ENCODE measurements around the gene COL4A4.
"Not testable (repeated sequence)": the region's sequence is repeated elsewhere in the genome, so short reads cannot be mapped to it uniquely, and the experiment has no call there.

Gene COL4A4

DNA sequence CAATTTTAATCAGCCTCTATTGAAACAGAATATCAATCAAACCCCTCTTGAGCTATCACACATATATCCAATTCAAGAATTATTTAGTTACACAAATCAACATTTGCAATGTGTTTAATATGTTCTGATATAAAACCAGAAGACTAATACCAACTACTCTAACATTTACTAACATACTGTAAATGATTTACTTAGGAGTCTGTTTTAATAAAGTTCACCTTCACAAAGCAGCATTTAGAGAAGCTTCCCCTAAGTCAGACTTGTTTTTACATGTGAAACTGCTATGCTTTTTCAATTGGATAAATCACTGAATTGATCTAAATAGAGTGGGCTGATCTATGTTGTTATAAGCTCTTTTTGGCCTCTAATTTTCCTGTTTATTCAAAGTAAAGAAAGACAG, 18.8 kb upstream of the COL4A4 start:
- Mint-ChIP-seq H3K27ac (no peak overlapping the region), H3K9me3 (no peaks in the 10 kb centered on the region), H3K36me3 (no peaks in the 10 kb centered on the region), H3K4me3 (no peak overlapping the region), H3K27me3 (no peaks in the 10 kb centered on the region), H3K4me1 (peaks cover 8 to 13% of the 10 kb centered on the region in 2 donors)
- ATAC-seq (replicated peaks) (no peak), DNase-seq (no peak)

DNA sequence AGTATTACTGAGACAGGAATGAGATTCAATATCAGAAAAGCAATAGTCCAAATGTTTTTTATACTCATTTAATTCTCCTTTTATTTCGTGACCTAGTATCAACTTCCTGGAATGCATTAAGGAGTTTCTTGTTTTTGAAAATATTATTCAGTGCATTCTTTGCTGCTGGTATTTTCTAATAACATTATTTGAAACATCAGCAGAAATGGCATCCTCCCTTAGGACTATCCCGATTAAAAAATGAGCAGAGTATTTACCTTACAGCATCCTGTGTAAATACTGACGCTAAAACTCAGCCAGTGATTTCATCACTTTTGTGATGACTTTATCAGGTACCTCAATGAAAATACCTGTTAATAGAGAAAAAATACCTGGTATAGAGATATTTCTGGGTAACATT, 16.8 kb upstream of the COL4A4 start:
- Mint-ChIP-seq H3K36me3 (no peaks in the 10 kb centered on the region), H3K27me3 (no peaks in the 10 kb centered on the region), H3K4me3 (no peak overlapping the region), H3K4me1 (no peaks in the 10 kb centered on the region), H3K27ac (no peak overlapping the region), H3K9me3 (no peaks in the 10 kb centered on the region)
- DNase-seq (no peak), ATAC-seq (replicated peaks) (no peak)

DNA sequence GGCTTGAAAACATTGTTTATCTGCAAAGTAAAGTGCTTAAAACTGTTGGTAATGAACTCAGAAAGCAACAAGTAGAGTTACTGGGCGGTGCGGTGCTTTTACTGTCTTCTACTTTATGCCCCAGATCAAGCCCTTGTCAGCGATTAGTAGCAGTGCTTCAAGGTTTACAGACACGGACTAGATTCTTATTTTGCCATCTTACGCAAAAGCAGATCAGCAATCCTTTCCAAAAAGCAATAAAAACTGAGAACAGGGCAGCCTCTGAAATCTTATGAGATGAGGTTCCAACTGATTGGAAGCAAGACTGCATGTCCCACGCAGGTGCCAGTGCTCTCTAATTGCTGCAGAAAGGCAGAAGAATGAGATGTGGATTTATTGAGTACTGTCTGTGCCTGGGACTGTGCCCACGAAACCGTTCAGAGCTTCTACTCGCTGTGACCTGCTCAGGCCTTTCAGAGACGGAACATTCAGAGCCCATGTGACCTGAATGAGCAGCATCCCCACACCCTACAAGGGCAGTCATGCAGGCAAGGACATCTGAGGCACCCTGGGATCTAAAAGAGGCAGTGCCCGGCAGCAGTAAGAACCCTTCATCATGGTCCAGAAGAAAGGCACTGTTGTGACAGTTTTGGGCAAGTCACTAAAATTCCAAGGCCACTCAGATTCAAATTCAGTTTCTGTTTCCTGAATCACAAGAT, 16.1 kb upstream of the COL4A4 start:
- Mint-ChIP-seq H3K27me3 (no peaks in the 10 kb centered on the region), H3K4me3 (no peak overlapping the region), H3K36me3 (no peaks in the 10 kb centered on the region), H3K4me1 (no peaks in the 10 kb centered on the region), H3K9me3 (no peaks in the 10 kb centered on the region), H3K27ac (no peak overlapping the region)
- DNase-seq (no peak), ATAC-seq (replicated peaks) (no peak)

DNA sequence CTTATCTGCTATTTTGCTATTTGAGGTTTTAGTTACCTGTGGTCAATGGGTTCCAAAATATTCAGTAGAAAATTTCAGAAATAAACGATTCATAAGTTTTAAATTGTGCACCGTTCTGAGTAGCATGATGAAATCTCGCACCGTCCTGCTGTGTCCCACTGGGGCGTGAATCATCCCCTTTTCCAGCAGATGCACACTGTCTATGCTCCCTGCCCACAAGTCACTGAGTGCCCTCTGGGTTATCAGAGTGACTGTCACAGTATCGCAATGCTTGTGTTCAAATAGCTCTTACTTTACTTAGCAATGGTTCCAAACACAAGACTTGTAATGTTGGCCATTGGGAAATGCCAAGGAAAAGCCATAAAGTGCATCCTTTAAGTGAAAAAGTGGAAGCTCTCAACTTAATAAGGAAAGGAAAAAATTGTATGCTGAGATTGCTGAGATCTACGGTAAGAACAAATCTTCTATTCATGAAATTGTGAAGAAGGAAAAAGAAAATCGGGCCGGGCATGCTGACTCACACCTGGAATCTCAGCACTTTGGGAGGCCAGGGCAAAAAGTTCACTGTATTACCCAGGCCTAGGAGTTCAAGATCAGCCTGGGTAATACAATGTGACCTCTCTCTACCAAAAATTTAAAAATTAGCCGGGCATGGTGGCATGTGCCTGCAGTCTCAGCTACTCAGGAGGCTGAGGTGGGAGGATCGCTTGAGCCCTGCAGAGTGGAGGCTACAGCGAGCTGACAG, 13.8 kb upstream of the COL4A4 start:
- H3K4me3 Mint-ChIP-seq: no peak overlapping the region
- H3K9me3 Mint-ChIP-seq: no peaks in the 10 kb centered on the region
- DNase-seq (no peak), ATAC-seq (replicated peaks) (no peak)
- H3K36me3 Mint-ChIP-seq: no peaks in the 10 kb centered on the region
- no peaks in the 10 kb centered on the region for H3K27me3 Mint-ChIP-seq
- H3K4me1 Mint-ChIP-seq: no peaks in the 10 kb centered on the region
- H3K27ac Mint-ChIP-seq: peak overlapping the region; percentile 14

DNA sequence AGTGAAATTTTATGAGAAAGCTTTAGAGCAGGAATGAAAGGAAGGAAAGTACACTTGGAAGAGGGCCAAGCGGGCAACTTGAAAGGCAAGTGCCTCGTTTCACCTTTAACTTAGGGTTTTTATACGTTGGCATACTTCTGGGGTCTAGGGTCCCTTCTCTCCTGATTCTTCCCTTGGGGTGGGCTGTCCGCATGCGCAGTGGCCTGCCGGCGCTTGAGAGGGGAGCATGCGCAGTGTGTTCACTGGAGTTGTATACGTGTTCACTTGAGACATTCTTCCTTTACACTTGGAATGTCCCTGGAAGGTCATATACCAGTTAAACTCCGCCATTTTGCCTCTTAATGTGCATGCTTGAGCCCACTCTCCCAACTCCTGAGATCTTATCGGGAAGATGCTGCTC, 7.8 kb upstream of the COL4A4 start:
- H3K4me1 Mint-ChIP-seq; H3K36me3 Mint-ChIP-seq; H3K27ac Mint-ChIP-seq; ATAC-seq (replicated peaks); H3K4me3 Mint-ChIP-seq; DNase-seq; H3K9me3 Mint-ChIP-seq: not testable (repeated sequence)
- H3K27me3 Mint-ChIP-seq: peaks cover 6 to 13% of the 10 kb centered on the region in 2 donors

DNA sequence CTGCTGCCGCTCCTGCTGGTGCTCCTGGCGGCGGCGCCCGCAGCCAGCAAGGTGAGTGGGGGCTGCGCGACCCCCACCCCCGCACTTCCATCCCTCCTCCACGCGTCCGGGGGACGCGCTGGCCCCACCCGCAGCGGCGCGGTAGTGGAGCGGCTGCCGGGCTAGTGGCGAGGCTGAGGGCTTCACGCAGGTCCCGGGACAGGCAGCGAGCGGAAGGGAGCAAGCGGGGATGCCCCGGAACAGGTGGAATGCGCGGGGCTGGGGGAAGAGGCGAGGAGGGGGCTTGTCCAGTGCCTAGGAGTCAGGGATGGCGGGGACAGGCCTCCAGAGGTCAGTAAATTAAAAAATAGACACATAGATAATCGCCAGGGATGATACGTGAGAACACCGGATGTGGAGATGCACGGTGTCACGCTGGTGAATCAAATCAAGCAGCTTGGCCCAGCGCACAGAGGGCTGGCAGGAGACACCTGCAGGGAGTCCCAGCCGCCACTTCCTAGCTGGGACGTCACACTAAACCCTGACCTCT, 822 bp upstream of the COL4A4 start:
- Mint-ChIP-seq H3K4me3 (peak overlapping the region; percentile 84 to 85), H3K4me1 (peaks cover 12 to 16% of the 10 kb centered on the region in 2 donors), H3K9me3 (peaks cover 3 to 5% of the 10 kb centered on the region in 2 donors), H3K27me3 (peaks cover 22 to 56% of the 10 kb centered on the region in 2 donors), H3K27ac (peak overlapping the region; percentile 80), H3K36me3 (no peaks in the 10 kb centered on the region)
- ATAC-seq (replicated peaks) (peak; percentile 81 to 85), DNase-seq (peak; percentile 21)

DNA sequence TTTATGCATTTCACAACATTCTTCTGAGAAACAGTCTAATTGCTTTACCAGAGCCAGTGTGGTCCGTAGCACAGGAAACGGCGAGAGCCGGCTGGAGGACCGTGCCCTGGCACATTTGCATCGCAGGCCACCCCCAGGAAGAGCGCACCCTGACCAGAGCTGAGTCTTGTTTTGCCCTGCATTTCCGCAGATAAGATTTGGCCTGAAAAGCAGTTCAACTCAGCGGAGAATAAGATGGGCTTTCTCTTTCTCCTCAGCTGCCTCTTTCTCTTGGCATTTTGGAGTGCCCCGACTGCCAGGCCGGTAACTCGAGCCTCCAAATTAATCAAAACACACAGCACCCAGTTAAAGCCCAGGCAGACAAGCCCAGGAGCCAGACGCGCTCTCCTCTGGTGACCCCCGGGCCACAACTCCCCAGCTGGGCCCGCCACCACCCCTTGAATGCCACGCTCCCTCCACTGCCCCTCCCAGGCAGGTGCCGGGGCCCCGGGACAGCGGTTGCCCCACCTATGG, 464 bp downstream of the COL4A4 start:
- peak overlapping the region; percentile 69 to 84 for H3K4me3 Mint-ChIP-seq
- peaks cover 29 to 58% of the 10 kb centered on the region in 2 donors for H3K27me3 Mint-ChIP-seq
- H3K27ac Mint-ChIP-seq: peak overlapping the region; percentile 56
- ATAC-seq (replicated peaks): peak; percentile 29 to 33
- DNase-seq: no peak
- H3K4me1 Mint-ChIP-seq: peaks cover 12 to 16% of the 10 kb centered on the region in 2 donors
- peaks cover 8 to 11% of the 10 kb centered on the region in 2 donors for H3K9me3 Mint-ChIP-seq
- H3K36me3 Mint-ChIP-seq: peaks cover 0 to 4% of the 10 kb centered on the region in 2 donors

DNA sequence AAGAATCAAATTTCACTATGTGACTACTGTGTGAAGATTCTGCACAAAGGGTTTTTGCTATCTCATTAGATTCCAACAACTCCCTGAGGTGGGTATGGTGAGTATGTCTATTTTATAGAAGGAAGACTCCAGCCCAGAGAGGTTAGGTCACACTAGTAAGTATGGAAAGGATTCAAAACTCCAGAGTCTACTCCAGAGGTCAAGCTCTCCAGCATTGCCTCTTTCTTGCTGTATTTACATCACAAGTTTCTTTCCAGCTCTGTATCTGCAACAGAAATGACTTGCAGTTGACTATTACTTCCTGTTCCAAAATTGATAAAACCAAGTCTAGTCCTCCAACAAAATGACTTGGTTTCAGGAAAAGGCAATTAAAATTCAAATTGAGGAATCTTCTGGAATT, 2.1 kb downstream of the COL4A4 start:
- Mint-ChIP-seq H3K36me3 (peaks cover 0 to 4% of the 10 kb centered on the region in 2 donors), H3K27me3 (peaks cover 29 to 54% of the 10 kb centered on the region in 2 donors), H3K9me3 (peaks cover 8 to 11% of the 10 kb centered on the region in 2 donors), H3K4me1 (peaks cover 12 to 16% of the 10 kb centered on the region in 2 donors), H3K4me3 (no peak overlapping the region), H3K27ac (no peak overlapping the region)
- DNase-seq (no peak), ATAC-seq (replicated peaks) (no peak)

DNA sequence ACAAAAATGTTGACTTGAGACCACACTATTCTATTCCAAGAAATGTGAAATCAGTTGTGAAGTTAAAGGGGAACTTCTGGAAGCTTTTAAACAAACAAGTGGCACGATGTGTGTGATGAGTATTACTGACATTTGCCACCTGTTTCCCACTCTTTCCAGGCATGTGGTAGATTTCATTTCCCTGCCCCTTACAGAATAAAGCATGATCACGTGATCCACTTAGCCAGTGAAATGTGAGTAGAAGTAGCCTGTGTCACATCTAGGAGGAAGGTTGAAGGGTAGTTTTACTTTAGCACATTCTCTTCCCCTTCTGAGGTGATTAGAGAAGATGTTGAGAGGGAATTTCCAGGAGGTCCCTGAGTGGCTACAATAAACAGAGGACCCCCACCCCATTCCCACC, 3.8 kb downstream of the COL4A4 start:
- ATAC-seq (replicated peaks): no peak
- H3K27me3 Mint-ChIP-seq: peaks cover 18 to 41% of the 10 kb centered on the region in 2 donors
- peaks cover 8 to 11% of the 10 kb centered on the region in 2 donors for H3K9me3 Mint-ChIP-seq
- H3K4me1 Mint-ChIP-seq: peaks cover 10 to 15% of the 10 kb centered on the region in 2 donors
- H3K27ac Mint-ChIP-seq: no peak overlapping the region
- H3K36me3 Mint-ChIP-seq: peaks cover 0 to 4% of the 10 kb centered on the region in 2 donors
- H3K4me3 Mint-ChIP-seq: no peak overlapping the region
- DNase-seq: no peak

DNA sequence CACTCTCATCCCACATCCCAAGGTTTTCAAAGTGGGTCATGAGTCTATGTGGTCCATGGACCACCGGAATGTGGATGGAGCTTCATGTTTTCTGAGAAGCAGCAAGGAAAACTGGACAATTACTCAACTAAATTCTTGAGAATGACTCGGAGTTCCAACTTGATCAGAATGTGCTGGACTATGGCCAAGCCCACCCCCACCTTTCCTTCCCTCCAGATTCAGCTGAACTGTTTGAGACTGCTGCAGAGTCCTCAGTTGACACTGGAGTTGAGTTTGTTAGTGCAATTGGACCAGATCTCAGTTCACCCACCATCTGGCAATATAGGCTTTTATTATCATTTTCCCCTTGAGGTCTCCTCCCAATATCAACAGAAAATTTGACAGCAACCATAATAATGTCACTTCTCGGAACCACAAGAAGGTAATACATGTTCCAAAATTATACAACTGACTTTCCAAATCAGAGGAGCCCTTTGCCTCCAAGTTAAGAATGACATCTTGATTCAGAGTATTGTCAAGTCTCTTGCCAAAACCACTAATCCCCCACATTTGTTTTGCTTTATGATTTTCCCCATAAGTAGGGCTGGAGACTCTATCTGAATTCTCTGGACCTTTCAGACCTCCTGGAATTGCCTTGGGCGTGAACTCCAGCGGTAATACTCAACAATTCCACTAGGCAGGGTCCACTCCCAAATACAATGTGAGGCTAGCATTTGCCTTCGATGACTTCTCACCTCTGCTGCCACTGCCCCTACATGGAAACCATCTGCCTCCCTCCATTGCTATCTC, 8.8 kb downstream of the COL4A4 start:
- no peak overlapping the region for H3K4me3 Mint-ChIP-seq
- peaks cover 1 to 4% of the 10 kb centered on the region in 2 donors for H3K36me3 Mint-ChIP-seq
- ATAC-seq (replicated peaks) (no peak), DNase-seq (no peak)
- H3K9me3 Mint-ChIP-seq: peaks cover 6 to 11% of the 10 kb centered on the region in 2 donors
- H3K4me1 Mint-ChIP-seq: no peaks in the 10 kb centered on the region
- H3K27ac Mint-ChIP-seq: no peak overlapping the region
- H3K27me3 Mint-ChIP-seq: peaks cover 10 to 17% of the 10 kb centered on the region in 2 donors

DNA sequence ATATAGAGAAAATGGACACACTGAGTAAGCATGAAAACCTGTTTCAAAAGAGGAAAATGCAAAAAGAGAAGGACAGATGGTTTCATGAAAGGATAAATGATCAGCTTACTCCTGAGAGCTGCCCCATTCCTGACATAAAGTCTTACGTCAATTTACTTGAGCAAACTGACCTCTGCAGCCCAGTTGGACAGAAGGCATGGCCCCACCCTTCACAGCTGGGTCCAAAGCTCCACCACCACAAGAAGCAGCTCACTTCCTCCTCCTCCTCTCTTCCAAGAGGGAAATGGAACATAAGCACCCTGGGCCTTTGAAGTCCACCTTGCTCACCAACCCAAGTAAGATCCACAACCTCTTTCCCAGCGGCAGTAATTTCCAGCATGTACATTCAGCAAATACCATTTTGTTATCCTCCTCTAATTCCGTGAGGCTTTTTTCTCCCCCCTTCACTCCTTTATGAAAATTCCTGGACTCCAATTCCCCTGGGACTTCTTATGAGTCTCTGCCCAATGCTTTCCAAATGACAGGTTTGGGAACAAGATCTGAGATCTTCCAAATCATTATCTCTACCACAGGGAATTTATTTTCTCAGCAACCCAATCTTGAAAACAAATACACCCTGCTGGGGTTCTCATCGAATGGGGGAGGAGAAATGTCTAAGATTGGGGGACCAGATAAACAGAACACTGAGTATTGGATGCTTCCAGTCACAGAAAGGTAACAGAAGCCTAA, 10.1 kb downstream of the COL4A4 start:
- DNase-seq (no peak), ATAC-seq (replicated peaks) (no peak)
- H3K4me1 Mint-ChIP-seq: no peaks in the 10 kb centered on the region
- no peak overlapping the region for H3K27ac Mint-ChIP-seq
- H3K36me3 Mint-ChIP-seq: peaks cover under 1 to 1% of the 10 kb centered on the region in 2 donors
- H3K9me3 Mint-ChIP-seq: peaks cover under 1 to 4% of the 10 kb centered on the region in 2 donors
- no peak overlapping the region for H3K4me3 Mint-ChIP-seq
- H3K27me3 Mint-ChIP-seq: peaks cover under 1 to 11% of the 10 kb centered on the region in 2 donors

DNA sequence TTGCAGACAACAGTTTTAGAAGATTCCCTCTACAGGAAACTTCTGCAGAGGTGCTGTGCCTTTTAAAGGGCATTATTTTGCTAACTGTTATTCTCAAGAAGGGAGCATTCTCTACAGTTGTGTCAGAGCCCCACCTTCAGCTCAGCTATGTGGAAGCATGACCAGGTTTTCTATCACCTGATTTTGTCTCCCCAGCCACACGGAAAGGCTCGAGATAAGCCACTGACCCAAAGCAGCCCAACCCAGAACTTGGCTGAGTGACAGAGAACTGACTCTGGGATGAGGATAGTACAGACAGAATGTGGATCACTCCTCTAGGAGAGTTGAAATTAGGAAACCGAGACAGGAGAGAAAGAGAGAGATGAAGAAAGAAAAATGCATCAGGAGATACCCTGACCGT, 10.7 kb downstream of the COL4A4 start:
- H3K27me3 Mint-ChIP-seq: peaks cover 0 to 11% of the 10 kb centered on the region in 2 donors

DNA sequence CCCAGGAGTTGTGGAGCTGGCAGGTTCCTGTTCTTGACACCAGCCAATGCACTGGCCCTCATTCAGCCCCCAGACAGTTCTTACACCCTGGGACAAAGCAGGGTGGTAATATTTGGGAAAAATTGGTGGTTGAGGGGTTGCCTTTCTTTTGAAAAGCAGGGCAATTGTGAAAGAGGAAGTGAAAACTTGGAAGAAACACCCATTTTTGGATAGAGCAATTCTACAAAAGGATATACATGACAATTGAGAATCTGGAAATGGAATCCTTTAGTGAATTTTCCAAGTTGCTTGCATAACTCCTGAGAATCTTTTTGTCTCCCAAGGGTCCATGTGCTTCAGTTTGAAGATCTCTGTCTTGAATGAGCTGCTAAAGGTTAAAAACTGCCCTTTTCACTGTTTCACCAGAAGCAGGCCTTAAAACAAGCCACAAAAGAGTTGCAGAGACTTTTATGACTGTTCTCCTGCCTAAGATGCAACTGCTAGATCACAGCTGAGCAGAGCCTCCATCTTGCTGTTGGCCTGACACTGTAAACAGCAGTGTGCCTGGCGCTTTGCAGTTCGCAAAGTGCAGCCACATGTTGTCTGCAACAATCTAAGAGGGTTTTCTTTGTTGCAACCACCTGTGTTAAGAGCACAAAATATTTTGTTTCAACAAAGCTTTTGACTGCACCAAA, 11.8 kb downstream of the COL4A4 start:
- no peaks in the 10 kb centered on the region for H3K4me1 Mint-ChIP-seq
- no peak overlapping the region for H3K4me3 Mint-ChIP-seq
- peaks cover 0 to 6% of the 10 kb centered on the region in 2 donors for H3K9me3 Mint-ChIP-seq
- ATAC-seq (replicated peaks) (peak in 1 of 2 donors; percentile 55), DNase-seq (no peak)
- peaks cover 0 to 1% of the 10 kb centered on the region in 2 donors for H3K36me3 Mint-ChIP-seq
- H3K27ac Mint-ChIP-seq: no peak overlapping the region
- peaks cover 0 to 11% of the 10 kb centered on the region in 2 donors for H3K27me3 Mint-ChIP-seq

More for the DNA sequence above, 10.7 kb downstream of the COL4A4 start:
- DNase-seq (no peak), ATAC-seq (replicated peaks) (no peak)
- H3K36me3 Mint-ChIP-seq: peaks cover 0 to 1% of the 10 kb centered on the region in 2 donors
- H3K4me1 Mint-ChIP-seq: no peaks in the 10 kb centered on the region
- H3K27ac Mint-ChIP-seq: no peak overlapping the region
- H3K9me3 Mint-ChIP-seq: peaks cover 0 to 4% of the 10 kb centered on the region in 2 donors
- H3K4me3 Mint-ChIP-seq: no peak overlapping the region
